GM23338 (cell line): ENCODE data around the gene DNAL4.

Source experiments
- CTCF ChIP-seq, 2 experiments: fragments of 200-600 bp in 1 of 2; sonication (generic) in 1 of 2; conservative IDR thresholded peaks; 2 replicates each; pipeline versions ENCODE4 v1.5.1 to v1.6.1; 2016 to 2017; ENCODE audit warnings: antibody characterized with exemption in 2 of 2, low read depth in 2 of 2, mild to moderate bottlenecking in 2 of 2, moderate library complexity in 1 of 2
- ETS1 ChIP-seq: IDR thresholded peaks from 2 replicates; pipeline ENCODE4 v1.6.1; 2016; ENCODE audit warnings: antibody characterized with exemption
- EZH2 ChIP-seq: fragments of 200-600 bp; sonication (generic); IDR thresholded peaks from one replicate; pipeline ENCODE4 v1.8.0; 2017; ENCODE audit warnings: antibody characterized with exemption, mild to moderate bottlenecking, low read depth; ENCODE audit not compliant: unreplicated experiment
- EZH2phosphoT487 ChIP-seq: fragments of 200-600 bp; sonication (generic); IDR thresholded peaks from one replicate; pipeline ENCODE4 v1.8.1; 2018; ENCODE audit warnings: antibody characterized with exemption; ENCODE audit not compliant: unreplicated experiment
- NANOG ChIP-seq: IDR thresholded peaks from 2 replicates; pipeline ENCODE4 v1.6.1; 2016; ENCODE audit warnings: antibody characterized with exemption, borderline replicate concordance
- POLR2AphosphoS5 ChIP-seq: IDR thresholded peaks from 2 replicates; pipeline ENCODE4 v1.6.1; 2016; ENCODE audit warnings: antibody characterized with exemption, low read depth
- STAT1 ChIP-seq: IDR thresholded peaks from one replicate; pipeline ENCODE4 v1.6.1; 2016; ENCODE audit warnings: antibody characterized with exemption; ENCODE audit not compliant: unreplicated experiment

GRCh38 chr22:38826386-38826785 lies 32.4 kb upstream of the DNAL4 start:
- TF ChIP-seq EZH2 (no peak), CTCF (conservative IDR thresholded peaks at IDR 0.05; ENCODE audit: low read depth in 2 of 2) (no peak), POLR2AphosphoS5 (no peak), NANOG (no peak), ETS1 (no peak), EZH2phosphoT487 (no peak), STAT1 (no peak)
